OCI-LY3 (cell line): Measurements from ENCODE around the gene GRIK2.

ENCODE experiments used
- CTCF ChIP-seq: fragments of 200-600, 300-600 bp; sonication (generic); IDR thresholded peaks from 2 replicates; pipeline ENCODE4 v1.5.1; 2014; ENCODE audit warnings: antibody characterized with exemption, low read length, low read depth
- EZH2phosphoT487 ChIP-seq: fragments of 200-600 bp; shearing (Covaris generic); IDR thresholded peaks from 2 replicates; pipeline ENCODE4 v1.6.1; 2018; ENCODE audit warnings: antibody characterized with exemption, mixed run types, low read depth

- TF ChIP-seq CTCF (no peak), EZH2phosphoT487 (no peak)
Measured at GRCh38 chr6:101451981-101452380, 58.5 kb downstream of the GRIK2 start.
